G401.6 (cell line): ENCODE data around the gene CAPN13.

ENCODE experiments used
- FAIRE-seq: peaks from 2 replicates; lab custom pipeline; 2012; peaks lifted over from hg19 to GRCh38; lab: Jason Lieb, UNC

The CAPN13 gene

GRCh38 chr2:30729031-30729430 lies 78.2 kb downstream of the CAPN13 start:
- no peak for FAIRE-seq

- FAIRE-seq: no peak
Measured at GRCh38 chr2:30722936-30723725, 84.1 kb downstream of the CAPN13 start.

- no peak for FAIRE-seq
Measured at GRCh38 chr2:30721668-30722647, 85.3 kb downstream of the CAPN13 start.

GRCh38 chr2:30721241-30721640 lies 86.0 kb downstream of the CAPN13 start:
- no peak for FAIRE-seq

GRCh38 chr2:30717081-30717650 lies 90.1 kb downstream of the CAPN13 start:
- FAIRE-seq: no peak

- FAIRE-seq: no peak
Measured at GRCh38 chr2:30716123-30716900, 90.9 kb downstream of the CAPN13 start.

- FAIRE-seq: no peak
Measured at GRCh38 chr2:30714811-30715709, 92.2 kb downstream of the CAPN13 start.

GRCh38 chr2:30713698-30714097 lies 93.5 kb downstream of the CAPN13 start:
- FAIRE-seq: no peak

- peak; percentile 83 for FAIRE-seq
Measured at GRCh38 chr2:30711646-30712085, 95.6 kb downstream of the CAPN13 start.

GRCh38 chr2:30710461-30710860 lies 96.8 kb downstream of the CAPN13 start:
- FAIRE-seq: no peak

GRCh38 chr2:30710016-30710415 lies 97.2 kb downstream of the CAPN13 start:
- no peak for FAIRE-seq

- FAIRE-seq: no peak
Measured at GRCh38 chr2:30709516-30709915, 97.7 kb downstream of the CAPN13 start.

GRCh38 chr2:30708491-30709290 lies 98.6 kb downstream of the CAPN13 start:
- no peak for FAIRE-seq

- no peak for FAIRE-seq
Measured at GRCh38 chr2:30707304-30707903, 99.8 kb downstream of the CAPN13 start.

GRCh38 chr2:30706534-30707303 lies 100.5 kb downstream of the CAPN13 start:
- FAIRE-seq: no peak

GRCh38 chr2:30705711-30706533 lies 101.3 kb downstream of the CAPN13 start:
- no peak for FAIRE-seq

GRCh38 chr2:30705056-30705455 lies 102.2 kb downstream of the CAPN13 start:
- FAIRE-seq: no peak
